GM19324 (cell line): ENCODE data around the gene PREB.

Experiments used
- ATAC-seq: cut with Tn5 transposase; IDR thresholded peaks from one replicate; pipeline ENCODE4 v1.9.1; 2021; ENCODE audit warnings: mild to moderate bottlenecking, moderate library complexity; ENCODE audit not compliant: unreplicated experiment, low FRiP score

PREB gene

GRCh38 chr2:27152796-27153464, 18.5 kb upstream of the PREB start:
- no peak for ATAC-seq

- no peak for ATAC-seq
These were observed 17.8 kb upstream of the PREB start for GRCh38 chr2:27152102-27152795.

- no peak for ATAC-seq
These were observed 16.3 kb upstream of the PREB start for GRCh38 chr2:27150639-27151230.

- no peak for ATAC-seq
These were observed 15.4 kb upstream of the PREB start for GRCh38 chr2:27149570-27150405.

GRCh38 chr2:27148801-27149439, 14.5 kb upstream of the PREB start, which contains the start of gene TCF23:
TSS of gene TCF23 (plus strand) at chr2:27149004. CDS start at chr2:27149134, 130 bp downstream.
- ATAC-seq = no peak

- no peak for ATAC-seq
These were observed 13.5 kb upstream of the PREB start for GRCh38 chr2:27147935-27148334.

GRCh38 chr2:27145682-27146081, 11.2 kb upstream of the PREB start:
- no peak for ATAC-seq

GRCh38 chr2:27143285-27143684, 8.8 kb upstream of the PREB start:
- no peak for ATAC-seq

GRCh38 chr2:27139310-27139709, 4.9 kb upstream of the PREB start, which contains the start of gene PRR30:
TSS of gene PRR30 (minus strand) at chr2:27139410. CDS start at chr2:27138329, 1,081 bp downstream.
- no peak for ATAC-seq

GRCh38 chr2:27138111-27138510, 3.7 kb upstream of the PREB start:
- ATAC-seq = no peak

GRCh38 chr2:27137322-27137935, 3.0 kb upstream of the PREB start:
- no peak for ATAC-seq

- no peak for ATAC-seq
These were observed 2.3 kb upstream of the PREB start for GRCh38 chr2:27136751-27137150.

GRCh38 chr2:27135478-27135955, 1.1 kb upstream of the PREB start:
- ATAC-seq = no peak

GRCh38 chr2:27134781-27135477, 493 bp upstream of the PREB start:
- no peak for ATAC-seq

- no peak for ATAC-seq
These were observed 1.1 kb downstream of the PREB start for GRCh38 chr2:27133195-27133875.

GRCh38 chr2:27131429-27131828, 3.0 kb downstream of the PREB start:
- ATAC-seq = no peak

GRCh38 chr2:27130396-27130795, 4.0 kb downstream of the PREB start:
- no peak for ATAC-seq
